ENCODE measurements around the gene SNED1.
"Not testable (repeated sequence)": the region's sequence is repeated elsewhere in the genome, so short reads cannot be mapped to it uniquely, and the experiment has no call there.

GRCh38 chr2:241104611-241105010 lies 106.2 kb downstream of the SNED1 start:
- not testable (repeated sequence) for TF ChIP-seq POLR2A (IDR thresholded peaks at IDR 0.05); CTCF (IDR thresholded peaks at IDR 0.05 in 4 of 5, conservative IDR thresholded peaks at IDR 0.05 in 1 of 5)

All from gastrocnemius medialis (tissue), 4 donors.